Tibial nerve (tissue), 4 donors: ENCODE results near the gene ATXN7L3B. TPM values are rescaled to one million over a fixed set of nuclear protein-coding genes. Genes with fewer than 3 reads are reported as not detected.

Source experiments
- DNase-seq, 2 donors: peaks; one replicate each; pipeline ENCODE4 v3.0.0-alpha.2; 2019; ENCODE audit warnings: low spot score in 2 of 2
- H3K27ac ChIP-seq, 4 donors: fragments of 200-600 bp; sonication (generic) in 3 of 4; one replicate each; pipeline ENCODE4 v1.5.1; 2017 to 2019; ENCODE audit warnings: mild to moderate bottlenecking in 1 of 4
- H3K27me3 ChIP-seq, 2 donors: fragments of 200-600 bp; sonication (generic) in 1 of 2; one replicate each; pipeline versions ENCODE4 v1.5.1 to v1.6.0; 2017 to 2019
- H3K36me3 ChIP-seq, 3 donors: fragments of 200-600 bp; sonication (generic); one replicate each; pipeline ENCODE4 v1.5.1; 2018 to 2019
- H3K4me1 ChIP-seq, 4 donors: fragments of 200-600 bp; sonication (generic) in 3 of 4; one replicate each; pipeline ENCODE4 v1.5.1; 2017 to 2019
- H3K4me3 ChIP-seq, 4 donors: fragments of 200-600 bp; sonication (generic) in 3 of 4; one replicate each; pipeline ENCODE4 v1.5.1; 2017 to 2019; ENCODE audit warnings: mild to moderate bottlenecking in 1 of 4, moderate library complexity in 1 of 4
- H3K9me3 ChIP-seq, 4 donors: fragments of 200-600 bp; sonication (generic) in 3 of 4; one replicate each; pipeline ENCODE4 v1.5.1; 2017 to 2019
- EP300 ChIP-seq, 2 donors: sonication (generic); formaldehyde crosslinking; IDR thresholded peaks; one replicate each; pipeline ENCODE4 v1.6.1; 2017; ENCODE audit warnings: antibody characterized with exemption in 2 of 2, mild to moderate bottlenecking in 1 of 2
- POLR2A ChIP-seq, 2 donors: fragments of 450-650 bp; IDR thresholded peaks; one replicate each; pipeline ENCODE4 v1.6.1; 2017; ENCODE audit warnings: antibody characterized with exemption in 2 of 2, mild to moderate bottlenecking in 2 of 2, moderate library complexity in 2 of 2
- WGBS, 2 donors: methylation state at CpG; one replicate each; pipeline ENCODE4 v1.1.5; 2018; 5-methylcytosine and 5-hydroxymethylcytosine counted together
- total RNA-seq, 4 donors: library from RNA; depleted of rRNA; stranded (reverse); fragments of >200 nt; gene quantifications; one replicate each; pipeline ENCODE4 v1.1.0, GENCODE V29; 2016
- TF ChIP-seq, protein P1 (sequence below), 5 experiments: fragments of 200-600 bp in 3 of 5; fragments of 450-650 bp in 2 of 5; sonication (generic) in 3 of 5; IDR thresholded peaks; one replicate each; pipeline ENCODE4 v1.5.1; 2016 to 2019; ENCODE audit warnings: antibody characterized with exemption in 5 of 5, mild to moderate bottlenecking in 3 of 5, moderate library complexity in 2 of 5

Gene ATXN7L3B
- total RNA-seq, 4 donors from 2014 or later, result 15.3 to 22.0 (median 18.5) TPM

DNA sequence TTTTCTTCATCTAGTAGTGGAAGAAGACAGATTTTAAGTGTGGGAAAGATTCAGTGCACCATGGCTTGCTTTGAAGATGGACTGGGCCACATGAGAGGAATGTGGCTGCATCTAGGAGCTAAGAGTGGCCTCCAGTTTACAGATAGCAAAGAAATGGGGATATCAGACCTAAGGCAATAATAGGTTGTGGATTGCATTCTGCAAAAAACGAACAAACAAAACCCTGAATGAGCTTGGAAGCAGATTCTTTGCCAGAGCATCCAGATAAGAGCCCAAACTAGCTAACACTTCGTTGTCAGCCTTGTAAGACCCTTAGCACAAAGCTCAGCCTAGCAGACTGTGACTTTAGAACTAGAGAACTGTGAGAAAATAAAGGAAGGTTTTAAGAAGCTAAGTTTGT, 9.6 kb downstream of the ATXN7L3B start:
- Histone ChIP-seq H3K27ac (no peak overlapping the region), H3K4me3 (no peak overlapping the region), H3K36me3 (peaks cover 0 to 13% (median 0%) of the 10 kb centered on the region in 3 donors), H3K27me3 (no peaks in the 10 kb centered on the region), H3K9me3 (no peaks in the 10 kb centered on the region), H3K4me1 (peaks cover 0 to 14% (median 3%) of the 10 kb centered on the region in 4 donors)
- WGBS, 2 donors, result 86 to 97% methylated on average over 2 of the region's 2 CpGs
- DNase-seq, result no peak
- TF ChIP-seq POLR2A (IDR thresholded peaks at IDR 0.05), result no peak
- TF ChIP-seq, protein P1, sequence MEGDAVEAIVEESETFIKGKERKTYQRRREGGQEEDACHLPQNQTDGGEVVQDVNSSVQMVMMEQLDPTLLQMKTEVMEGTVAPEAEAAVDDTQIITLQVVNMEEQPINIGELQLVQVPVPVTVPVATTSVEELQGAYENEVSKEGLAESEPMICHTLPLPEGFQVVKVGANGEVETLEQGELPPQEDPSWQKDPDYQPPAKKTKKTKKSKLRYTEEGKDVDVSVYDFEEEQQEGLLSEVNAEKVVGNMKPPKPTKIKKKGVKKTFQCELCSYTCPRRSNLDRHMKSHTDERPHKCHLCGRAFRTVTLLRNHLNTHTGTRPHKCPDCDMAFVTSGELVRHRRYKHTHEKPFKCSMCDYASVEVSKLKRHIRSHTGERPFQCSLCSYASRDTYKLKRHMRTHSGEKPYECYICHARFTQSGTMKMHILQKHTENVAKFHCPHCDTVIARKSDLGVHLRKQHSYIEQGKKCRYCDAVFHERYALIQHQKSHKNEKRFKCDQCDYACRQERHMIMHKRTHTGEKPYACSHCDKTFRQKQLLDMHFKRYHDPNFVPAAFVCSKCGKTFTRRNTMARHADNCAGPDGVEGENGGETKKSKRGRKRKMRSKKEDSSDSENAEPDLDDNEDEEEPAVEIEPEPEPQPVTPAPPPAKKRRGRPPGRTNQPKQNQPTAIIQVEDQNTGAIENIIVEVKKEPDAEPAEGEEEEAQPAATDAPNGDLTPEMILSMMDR (IDR thresholded peaks at IDR 0.05), result no peak
- no peak for TF ChIP-seq EP300 (IDR thresholded peaks at IDR 0.05)

DNA sequence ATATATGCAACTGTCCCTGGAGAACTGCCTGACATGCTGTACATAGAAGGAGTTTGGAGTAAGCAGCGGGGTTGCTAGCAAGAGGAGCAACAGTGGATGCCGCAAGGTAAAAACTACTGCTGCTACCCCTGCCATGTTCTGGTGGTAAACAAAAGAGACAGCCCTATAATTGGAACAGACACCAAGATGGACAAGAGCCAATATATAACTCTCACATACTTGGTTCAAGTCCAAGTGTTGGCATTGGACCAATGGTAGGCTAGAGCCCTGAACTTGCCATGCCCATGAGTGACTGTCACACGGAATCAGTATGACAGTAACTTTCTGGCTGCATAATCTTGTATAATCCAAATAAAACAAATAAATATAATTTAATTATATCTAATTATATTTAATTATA, 13.7 kb downstream of the ATXN7L3B start:
- Histone ChIP-seq H3K27ac (no peak overlapping the region), H3K4me3 (no peak overlapping the region), H3K36me3 (peaks cover 0 to 7% (median 0%) of the 10 kb centered on the region in 3 donors), H3K9me3 (no peaks in the 10 kb centered on the region), H3K27me3 (no peaks in the 10 kb centered on the region), H3K4me1 (no peaks in the 10 kb centered on the region)
- 82 to 87% methylated on average over 3 of the region's 3 CpGs for WGBS, 2 donors
- TF ChIP-seq, protein P1 (IDR thresholded peaks at IDR 0.05), result no peak
- TF ChIP-seq EP300 (IDR thresholded peaks at IDR 0.05) (no peak), POLR2A (IDR thresholded peaks at IDR 0.05) (no peak)
- no peak for DNase-seq

DNA sequence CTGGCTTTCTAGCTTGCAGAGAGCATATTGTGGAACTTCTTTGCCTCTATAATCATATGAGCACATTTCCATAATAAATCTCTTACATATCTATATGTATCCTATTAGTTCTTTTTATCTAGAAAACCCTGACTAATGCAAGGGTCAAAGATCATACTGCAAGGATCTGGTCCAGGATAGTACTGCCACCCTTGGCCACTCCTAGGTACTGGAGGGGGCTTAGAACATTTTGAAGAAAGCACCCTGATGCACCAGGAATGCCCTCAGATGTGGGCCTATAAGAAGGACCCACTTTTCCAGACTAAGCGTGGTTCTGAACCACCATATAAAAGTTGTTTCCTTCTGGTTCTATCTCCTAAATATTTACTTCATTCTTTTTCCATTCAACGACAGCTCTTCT, 14.6 kb downstream of the ATXN7L3B start:
- Histone ChIP-seq H3K27me3 (no peaks in the 10 kb centered on the region), H3K27ac (no peak overlapping the region), H3K4me1 (no peaks in the 10 kb centered on the region), H3K9me3 (no peaks in the 10 kb centered on the region), H3K36me3 (no peaks in the 10 kb centered on the region), H3K4me3 (no peak overlapping the region)
- 93 to 95% methylated on average over 2 of the region's 2 CpGs for WGBS, 2 donors
- TF ChIP-seq EP300 (IDR thresholded peaks at IDR 0.05) (no peak), POLR2A (IDR thresholded peaks at IDR 0.05) (no peak)
- TF ChIP-seq, protein P1 (IDR thresholded peaks at IDR 0.05), result no peak
- DNase-seq, result no peak

DNA sequence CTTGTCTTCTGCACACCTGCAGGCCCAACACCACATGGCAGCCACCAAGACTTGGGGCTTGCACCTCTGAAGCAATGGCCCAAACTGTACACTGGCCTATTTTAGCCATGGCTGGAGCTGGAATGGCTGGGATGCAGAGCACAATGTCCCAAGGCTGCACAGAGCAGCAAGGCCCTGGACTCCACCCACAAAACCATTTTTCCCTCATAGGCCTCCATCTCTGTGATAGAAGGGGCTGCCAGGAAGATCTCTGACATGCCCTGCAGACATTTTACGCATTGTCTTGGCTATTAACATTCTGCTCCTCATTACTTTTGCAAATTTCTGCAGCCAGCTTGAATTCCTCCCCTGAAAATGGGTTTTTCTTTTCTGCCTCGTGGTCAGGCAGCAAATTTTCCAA, 22.1 kb downstream of the ATXN7L3B start:
- Histone ChIP-seq H3K36me3 (no peaks in the 10 kb centered on the region), H3K4me3 (no peak overlapping the region), H3K27ac (no peak overlapping the region), H3K27me3 (no peaks in the 10 kb centered on the region), H3K4me1 (no peaks in the 10 kb centered on the region), H3K9me3 (no peaks in the 10 kb centered on the region)
- DNase-seq, result no peak
- 62 to 63% methylated on average over 2 of the region's 2 CpGs for WGBS, 2 donors
- TF ChIP-seq, protein P1 (IDR thresholded peaks at IDR 0.05), result no peak
- TF ChIP-seq EP300 (IDR thresholded peaks at IDR 0.05), result no peak
- TF ChIP-seq POLR2A (IDR thresholded peaks at IDR 0.05), result no peak

DNA sequence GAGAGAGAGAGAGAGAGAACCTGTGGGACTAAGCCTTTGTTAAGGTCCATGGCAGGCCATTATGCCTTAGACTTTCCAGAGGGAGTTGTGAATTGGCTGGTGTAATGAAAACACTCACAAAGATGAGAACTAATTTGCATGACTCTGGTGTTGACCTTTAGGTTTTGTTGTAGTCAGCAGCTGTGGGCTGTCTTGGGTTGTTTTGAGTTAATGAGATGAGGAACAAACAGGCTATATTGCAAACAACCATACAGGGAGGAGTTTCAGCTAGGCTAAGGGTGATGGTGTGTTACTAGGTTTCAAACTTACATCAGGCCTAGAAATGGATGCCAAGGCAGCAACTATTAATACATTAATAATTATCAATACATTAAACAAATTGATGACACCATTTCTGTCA, 26.3 kb downstream of the ATXN7L3B start:
- no peak for DNase-seq
- H3K27ac ChIP-seq, result no peak overlapping the region
- H3K36me3 ChIP-seq, result no peaks in the 10 kb centered on the region
- H3K4me1 ChIP-seq, result no peaks in the 10 kb centered on the region
- TF ChIP-seq EP300 (IDR thresholded peaks at IDR 0.05), result no peak
- TF ChIP-seq, protein P1 (IDR thresholded peaks at IDR 0.05), result no peak
- no peak for TF ChIP-seq POLR2A (IDR thresholded peaks at IDR 0.05)
- H3K9me3 ChIP-seq, result no peaks in the 10 kb centered on the region
- no peak overlapping the region for H3K4me3 ChIP-seq
- H3K27me3 ChIP-seq, result no peaks in the 10 kb centered on the region
